B cell (primary cell): ENCODE measurements around the gene CCL23.

Experiments used
- EZH2 ChIP-seq: IDR thresholded peaks from 2 replicates; pipeline ENCODE4 v1.6.1; 2012; ENCODE audit warnings: borderline replicate concordance, low read depth, mild to moderate bottlenecking, moderate library complexity, low read length; ENCODE audit not compliant: insufficient read depth, poor library complexity, severe bottlenecking
- TF ChIP-seq, protein P1 (sequence below): fragments of 200-600 bp; IDR thresholded peaks from one replicate; pipeline ENCODE4 v1.8.0; 2022; ENCODE audit warnings: antibody characterized with exemption, mild to moderate bottlenecking

DNA sequence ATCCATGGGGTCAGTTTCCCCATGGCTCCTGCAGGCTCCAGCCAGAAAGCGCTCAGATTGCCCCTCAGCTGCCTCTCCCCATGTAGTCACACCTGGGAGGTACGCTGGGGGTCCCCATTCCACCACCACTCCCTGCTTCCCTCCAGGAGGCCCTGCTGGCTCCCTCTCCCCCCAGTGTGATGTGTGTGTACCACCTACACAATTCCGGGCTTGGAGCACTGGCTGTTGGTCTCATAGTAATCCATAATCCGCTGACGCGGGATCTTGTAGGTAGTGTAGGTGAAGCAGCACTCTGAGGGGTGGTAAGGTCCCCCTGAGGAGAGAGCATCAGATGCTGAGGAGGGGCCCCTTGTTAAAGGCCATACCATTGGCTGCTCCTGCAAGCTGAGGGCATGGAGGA, 33.6 kb downstream of the CCL23 start:
- TF ChIP-seq, protein P1, sequence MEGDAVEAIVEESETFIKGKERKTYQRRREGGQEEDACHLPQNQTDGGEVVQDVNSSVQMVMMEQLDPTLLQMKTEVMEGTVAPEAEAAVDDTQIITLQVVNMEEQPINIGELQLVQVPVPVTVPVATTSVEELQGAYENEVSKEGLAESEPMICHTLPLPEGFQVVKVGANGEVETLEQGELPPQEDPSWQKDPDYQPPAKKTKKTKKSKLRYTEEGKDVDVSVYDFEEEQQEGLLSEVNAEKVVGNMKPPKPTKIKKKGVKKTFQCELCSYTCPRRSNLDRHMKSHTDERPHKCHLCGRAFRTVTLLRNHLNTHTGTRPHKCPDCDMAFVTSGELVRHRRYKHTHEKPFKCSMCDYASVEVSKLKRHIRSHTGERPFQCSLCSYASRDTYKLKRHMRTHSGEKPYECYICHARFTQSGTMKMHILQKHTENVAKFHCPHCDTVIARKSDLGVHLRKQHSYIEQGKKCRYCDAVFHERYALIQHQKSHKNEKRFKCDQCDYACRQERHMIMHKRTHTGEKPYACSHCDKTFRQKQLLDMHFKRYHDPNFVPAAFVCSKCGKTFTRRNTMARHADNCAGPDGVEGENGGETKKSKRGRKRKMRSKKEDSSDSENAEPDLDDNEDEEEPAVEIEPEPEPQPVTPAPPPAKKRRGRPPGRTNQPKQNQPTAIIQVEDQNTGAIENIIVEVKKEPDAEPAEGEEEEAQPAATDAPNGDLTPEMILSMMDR, result no peak
- no peak for TF ChIP-seq EZH2
